ENCODE data around the gene TNP2. TPM values are rescaled to one million over a fixed set of nuclear protein-coding genes. Genes with fewer than 3 reads are reported as not detected.
"Not testable (repeated sequence)": the region's sequence is repeated elsewhere in the genome, so short reads cannot be mapped to it uniquely, and the experiment has no call there.

The TNP2 gene

GRCh38 chr16:11229906-11230305 is 39.2 kb downstream of the TNP2 start:
- no peak overlapping the region for H3K4me3 ChIP-seq (ENCODE audit: low read length)
- H3K36me3 ChIP-seq (ENCODE audit: insufficient read depth, low read length): no peaks in the 10 kb centered on the region
- no peaks in the 10 kb centered on the region for H3K9me3 ChIP-seq (replicated peaks; ENCODE audit: low read length)
- peaks cover 6% of the 10 kb centered on the region for H3K4me1 ChIP-seq (ENCODE audit: control insufficient read depth, insufficient read depth, low read length)
- no peak overlapping the region for H3K9ac ChIP-seq (ENCODE audit: low read depth, low read length)
- no peak overlapping the region for H3K4me2 ChIP-seq (ENCODE audit: low read length)
- H3K27me3 ChIP-seq (ENCODE audit: control insufficient read depth, insufficient read depth, low read length): no peaks in the 10 kb centered on the region

GRCh38 chr16:11229432-11229831 is 39.7 kb downstream of the TNP2 start:
- Histone ChIP-seq H3K27me3 (ENCODE audit: control insufficient read depth, insufficient read depth, low read length) (no peaks in the 10 kb centered on the region), H3K4me1 (ENCODE audit: control insufficient read depth, insufficient read depth, low read length) (peaks cover 6% of the 10 kb centered on the region), H3K4me2 (ENCODE audit: low read length) (no peak overlapping the region), H3K9me3 (replicated peaks; ENCODE audit: low read length) (no peaks in the 10 kb centered on the region), H3K4me3 (ENCODE audit: low read length) (no peak overlapping the region), H3K9ac (ENCODE audit: low read depth, low read length) (no peak overlapping the region), H3K36me3 (ENCODE audit: insufficient read depth, low read length) (no peaks in the 10 kb centered on the region)

- H3K4me3 ChIP-seq (ENCODE audit: low read length): no peak overlapping the region
- no peaks in the 10 kb centered on the region for H3K27me3 ChIP-seq (ENCODE audit: control insufficient read depth, insufficient read depth, low read length)
- H3K9me3 ChIP-seq (replicated peaks; ENCODE audit: low read length): no peaks in the 10 kb centered on the region
- H3K4me2 ChIP-seq (ENCODE audit: low read length): no peak overlapping the region
- H3K36me3 ChIP-seq (ENCODE audit: insufficient read depth, low read length): no peaks in the 10 kb centered on the region
- H3K4me1 ChIP-seq (ENCODE audit: control insufficient read depth, insufficient read depth, low read length): peaks cover 7% of the 10 kb centered on the region
- no peak overlapping the region for H3K9ac ChIP-seq (ENCODE audit: low read depth, low read length)
Measured at GRCh38 chr16:11225677-11226549, 43.2 kb downstream of the TNP2 start.

- Histone ChIP-seq H3K4me1 (ENCODE audit: control insufficient read depth, insufficient read depth, low read length) (peaks cover 7% of the 10 kb centered on the region), H3K9ac (ENCODE audit: low read depth, low read length) (no peak overlapping the region), H3K9me3 (replicated peaks; ENCODE audit: low read length) (no peaks in the 10 kb centered on the region), H3K27me3 (ENCODE audit: control insufficient read depth, insufficient read depth, low read length) (no peaks in the 10 kb centered on the region), H3K36me3 (ENCODE audit: insufficient read depth, low read length) (no peaks in the 10 kb centered on the region), H3K4me3 (ENCODE audit: low read length) (no peak overlapping the region), H3K4me2 (ENCODE audit: low read length) (peak overlapping the region; percentile 68)
Measured at GRCh38 chr16:11224894-11225676, 44.0 kb downstream of the TNP2 start.

GRCh38 chr16:11224096-11224893 is 44.8 kb downstream of the TNP2 start:
- no peak overlapping the region for H3K4me3 ChIP-seq (ENCODE audit: low read length)

GRCh38 chr16:11220507-11220906 is 48.6 kb downstream of the TNP2 start:
- not testable (repeated sequence) for H3K9me3 ChIP-seq (replicated peaks; ENCODE audit: low read length); H3K36me3 ChIP-seq (ENCODE audit: insufficient read depth, low read length); H3K9ac ChIP-seq (ENCODE audit: low read depth, low read length)

More at GRCh38 chr16:11224096-11224893, 44.8 kb downstream of the TNP2 start:
- Histone ChIP-seq H3K27me3 (ENCODE audit: control insufficient read depth, insufficient read depth, low read length) (no peaks in the 10 kb centered on the region), H3K9me3 (replicated peaks; ENCODE audit: low read length) (no peaks in the 10 kb centered on the region), H3K36me3 (ENCODE audit: insufficient read depth, low read length) (no peaks in the 10 kb centered on the region), H3K4me1 (ENCODE audit: control insufficient read depth, insufficient read depth, low read length) (peaks cover 7% of the 10 kb centered on the region), H3K4me2 (ENCODE audit: low read length) (peak overlapping the region; percentile 68), H3K9ac (ENCODE audit: low read depth, low read length) (no peak overlapping the region)

GRCh38 chr16:11219178-11219577 is 49.9 kb downstream of the TNP2 start:
- Histone ChIP-seq H3K9ac (ENCODE audit: low read depth, low read length) (no peak overlapping the region), H3K27me3 (ENCODE audit: control insufficient read depth, insufficient read depth, low read length) (no peaks in the 10 kb centered on the region), H3K4me1 (ENCODE audit: control insufficient read depth, insufficient read depth, low read length) (peaks cover 3% of the 10 kb centered on the region), H3K4me3 (ENCODE audit: low read length) (no peak overlapping the region), H3K4me2 (ENCODE audit: low read length) (no peak overlapping the region), H3K36me3 (ENCODE audit: insufficient read depth, low read length) (no peaks in the 10 kb centered on the region), H3K9me3 (replicated peaks; ENCODE audit: low read length) (peaks cover 9% of the 10 kb centered on the region)

More at GRCh38 chr16:11220507-11220906, 48.6 kb downstream of the TNP2 start:
- H3K27me3 ChIP-seq (ENCODE audit: control insufficient read depth, insufficient read depth, low read length); H3K4me2 ChIP-seq (ENCODE audit: low read length); H3K4me3 ChIP-seq (ENCODE audit: low read length); H3K4me1 ChIP-seq (ENCODE audit: control insufficient read depth, insufficient read depth, low read length): not testable (repeated sequence)

- no peaks in the 10 kb centered on the region for H3K27me3 ChIP-seq (ENCODE audit: control insufficient read depth, insufficient read depth, low read length)
- peaks cover 9% of the 10 kb centered on the region for H3K9me3 ChIP-seq (replicated peaks; ENCODE audit: low read length)
- no peaks in the 10 kb centered on the region for H3K4me1 ChIP-seq (ENCODE audit: control insufficient read depth, insufficient read depth, low read length)
- H3K4me2 ChIP-seq (ENCODE audit: low read length): no peak overlapping the region
- H3K9ac ChIP-seq (ENCODE audit: low read depth, low read length): no peak overlapping the region
- H3K36me3 ChIP-seq (ENCODE audit: insufficient read depth, low read length): no peaks in the 10 kb centered on the region
- H3K4me3 ChIP-seq (ENCODE audit: low read length): no peak overlapping the region
Measured at GRCh38 chr16:11218604-11218962, 50.5 kb downstream of the TNP2 start.

Small RNAs within 50 kb of the gene (small RNA-seq; reads per million reads assigned to genes)
- not detected for gene MIR548H2
- not detected for gene RF00019
- gene RF00554: not detected
